ENCODE measurements around the gene CNN3.

DNA sequence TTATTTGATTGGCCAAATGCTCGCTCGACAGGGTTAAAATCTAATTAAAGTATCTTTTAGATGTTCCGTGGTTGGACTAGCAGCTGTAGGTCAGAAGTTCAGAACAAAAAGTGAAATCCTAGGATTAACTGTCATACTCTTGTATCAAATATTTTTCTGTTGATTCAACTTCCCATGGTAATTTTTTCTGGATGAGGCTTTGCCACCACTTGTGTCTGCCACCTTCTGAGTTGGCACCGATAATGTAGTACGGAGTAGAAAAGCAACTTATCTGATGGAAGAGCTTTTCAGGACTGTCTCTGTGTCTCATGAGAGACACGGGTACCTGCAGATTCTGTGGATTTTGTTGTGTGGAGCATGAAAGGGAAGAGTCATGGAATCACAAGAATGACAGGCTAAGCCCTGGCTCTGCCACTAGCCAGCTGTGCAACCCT lies 44.6 kb upstream of the CNN3 start:
- TF ChIP-seq ZFP30 (CRISPR knock-in tag; IDR thresholded peaks at IDR 0.05) (no peak), CSDC2 (CRISPR knock-in tag; IDR thresholded peaks at IDR 0.05) (no peak), PPARA (CRISPR knock-in tag; IDR thresholded peaks at IDR 0.05; ENCODE audit: borderline replicate concordance) (no peak), OSR1 (CRISPR knock-in tag; IDR thresholded peaks at IDR 0.05) (no peak)

Data from SK-N-SH treated with all-trans-retinoic acid at 6 μM for 48 hours (cell line).